Activated T-helper 17 cell treated with anti-CD3 and anti-CD28 coated beads, Interleukin-2, amount 50 U/mL, for 72 hours (primary cell): ENCODE data around the gene INTS7. TPM values are rescaled to one million over a fixed set of nuclear protein-coding genes. Genes with fewer than 3 reads are reported as not detected.
"Not testable (repeated sequence)": the region's sequence is repeated elsewhere in the genome, so short reads cannot be mapped to it uniquely, and the experiment has no call there.

ENCODE experiments used
- ATAC-seq: fragments of 150-1000 bp; cut with Tn5 transposase; replicated peaks from 2 replicates; pipeline ENCODE4 v1.10.0; 2021; ENCODE audit warnings: mild to moderate bottlenecking, moderate library complexity
- H3K27ac Mint-ChIP-seq: one replicate; pipeline ENCODE4 v1.8.0; 2022; ENCODE audit warnings: mixed read lengths
- H3K27me3 Mint-ChIP-seq: one replicate; pipeline ENCODE4 v1.8.0; 2022; ENCODE audit warnings: mixed read lengths
- H3K36me3 Mint-ChIP-seq: one replicate; pipeline ENCODE4 v1.8.0; 2022; ENCODE audit warnings: low read depth, mild to moderate bottlenecking, mixed read lengths
- H3K4me1 Mint-ChIP-seq: one replicate; pipeline ENCODE4 v1.8.0; 2022; ENCODE audit warnings: mixed read lengths
- H3K4me3 Mint-ChIP-seq: one replicate; pipeline ENCODE4 v1.8.0; 2022; ENCODE audit warnings: mild to moderate bottlenecking, mixed read lengths
- H3K9me3 Mint-ChIP-seq: one replicate; pipeline ENCODE4 v1.8.0; 2022; ENCODE audit warnings: mixed read lengths
- total RNA-seq, 2 donors: library from RNA; stranded (reverse); gene quantifications; one replicate each; pipeline ENCODE4 v1.2.3, GENCODE V29; 2022

The INTS7 gene
- total RNA-seq, 2 donors from 2014 or later, result 22.8 to 40.2 TPM

GRCh38 chr1:211973541-211973940, 61.8 kb downstream of the INTS7 start:
- no peaks in the 10 kb centered on the region for H3K4me1 Mint-ChIP-seq
- no peak for ATAC-seq
- no peak overlapping the region for H3K27ac Mint-ChIP-seq
- H3K9me3 Mint-ChIP-seq, result no peaks in the 10 kb centered on the region
- H3K4me3 Mint-ChIP-seq, result no peak overlapping the region
- no peaks in the 10 kb centered on the region for H3K27me3 Mint-ChIP-seq
- H3K36me3 Mint-ChIP-seq, result peaks cover 74% of the 10 kb centered on the region

GRCh38 chr1:211968200-211968834, 67.0 kb downstream of the INTS7 start:
- no peak for ATAC-seq
- no peak overlapping the region for H3K4me3 Mint-ChIP-seq
- peaks cover 68% of the 10 kb centered on the region for H3K36me3 Mint-ChIP-seq
- H3K27me3 Mint-ChIP-seq, result no peaks in the 10 kb centered on the region
- no peaks in the 10 kb centered on the region for H3K9me3 Mint-ChIP-seq
- H3K27ac Mint-ChIP-seq, result no peak overlapping the region
- H3K4me1 Mint-ChIP-seq, result peaks cover 4% of the 10 kb centered on the region

GRCh38 chr1:211967704-211968103, 67.7 kb downstream of the INTS7 start:
- Mint-ChIP-seq H3K27me3 (no peaks in the 10 kb centered on the region), H3K36me3 (peaks cover 68% of the 10 kb centered on the region), H3K4me1 (peaks cover 4% of the 10 kb centered on the region), H3K9me3 (no peaks in the 10 kb centered on the region), H3K4me3 (no peak overlapping the region), H3K27ac (no peak overlapping the region)
- ATAC-seq, result no peak

- Mint-ChIP-seq H3K4me1 (peaks cover 4% of the 10 kb centered on the region), H3K27me3 (no peaks in the 10 kb centered on the region), H3K27ac (no peak overlapping the region), H3K4me3 (no peak overlapping the region), H3K36me3 (peaks cover 85% of the 10 kb centered on the region), H3K9me3 (no peaks in the 10 kb centered on the region)
- ATAC-seq, result no peak
Observed at GRCh38 chr1:211965108-211965805, 70.1 kb downstream of the INTS7 start.

GRCh38 chr1:211959680-211960079, 75.7 kb downstream of the INTS7 start:
- H3K27ac Mint-ChIP-seq, result no peak overlapping the region
- peaks cover 54% of the 10 kb centered on the region for H3K36me3 Mint-ChIP-seq
- H3K4me3 Mint-ChIP-seq, result no peak overlapping the region
- ATAC-seq, result no peak
- no peaks in the 10 kb centered on the region for H3K9me3 Mint-ChIP-seq
- H3K27me3 Mint-ChIP-seq, result no peaks in the 10 kb centered on the region
- H3K4me1 Mint-ChIP-seq, result no peaks in the 10 kb centered on the region

GRCh38 chr1:211959221-211959620, 76.1 kb downstream of the INTS7 start:
- H3K27ac Mint-ChIP-seq, result no peak overlapping the region
- no peaks in the 10 kb centered on the region for H3K27me3 Mint-ChIP-seq
- no peak overlapping the region for H3K4me3 Mint-ChIP-seq
- H3K9me3 Mint-ChIP-seq, result no peaks in the 10 kb centered on the region
- no peaks in the 10 kb centered on the region for H3K4me1 Mint-ChIP-seq
- H3K36me3 Mint-ChIP-seq, result peaks cover 50% of the 10 kb centered on the region
- ATAC-seq, result no peak

- not testable (repeated sequence) for H3K9me3 Mint-ChIP-seq, H3K4me1 Mint-ChIP-seq, ATAC-seq, H3K36me3 Mint-ChIP-seq, H3K27ac Mint-ChIP-seq, H3K4me3 Mint-ChIP-seq, H3K27me3 Mint-ChIP-seq
Observed at GRCh38 chr1:211954028-211954427, 81.3 kb downstream of the INTS7 start.

GRCh38 chr1:211953543-211953942, 81.8 kb downstream of the INTS7 start:
- H3K4me1 Mint-ChIP-seq, ATAC-seq, H3K27me3 Mint-ChIP-seq, H3K4me3 Mint-ChIP-seq, H3K27ac Mint-ChIP-seq, H3K9me3 Mint-ChIP-seq, H3K36me3 Mint-ChIP-seq: not testable (repeated sequence)

- no peak overlapping the region for H3K4me3 Mint-ChIP-seq
- H3K36me3 Mint-ChIP-seq, result no peaks in the 10 kb centered on the region
- H3K9me3 Mint-ChIP-seq, result no peaks in the 10 kb centered on the region
- peaks cover 5% of the 10 kb centered on the region for H3K4me1 Mint-ChIP-seq
- ATAC-seq, result no peak
- no peak overlapping the region for H3K27ac Mint-ChIP-seq
- H3K27me3 Mint-ChIP-seq, result no peaks in the 10 kb centered on the region
Observed at GRCh38 chr1:211952299-211952698, 83.1 kb downstream of the INTS7 start.

- Mint-ChIP-seq H3K4me3 (no peak overlapping the region), H3K27ac (peak overlapping the region; percentile 23), H3K4me1 (peaks cover 5% of the 10 kb centered on the region), H3K27me3 (no peaks in the 10 kb centered on the region), H3K9me3 (no peaks in the 10 kb centered on the region), H3K36me3 (no peaks in the 10 kb centered on the region)
- peak; percentile 59 for ATAC-seq
Observed at GRCh38 chr1:211951856-211952255, 83.5 kb downstream of the INTS7 start.

GRCh38 chr1:211948377-211948776, 87.0 kb downstream of the INTS7 start:
- Mint-ChIP-seq H3K9me3 (no peaks in the 10 kb centered on the region), H3K4me3 (no peak overlapping the region), H3K36me3 (peaks cover 21% of the 10 kb centered on the region), H3K4me1 (peaks cover 5% of the 10 kb centered on the region), H3K27me3 (no peaks in the 10 kb centered on the region), H3K27ac (no peak overlapping the region)
- no peak for ATAC-seq

- Mint-ChIP-seq H3K9me3 (no peaks in the 10 kb centered on the region), H3K4me1 (peaks cover 5% of the 10 kb centered on the region), H3K27me3 (no peaks in the 10 kb centered on the region), H3K4me3 (no peak overlapping the region), H3K27ac (no peak overlapping the region), H3K36me3 (peaks cover 27% of the 10 kb centered on the region)
- no peak for ATAC-seq
Observed at GRCh38 chr1:211947396-211948295, 87.7 kb downstream of the INTS7 start.

- no peak overlapping the region for H3K27ac Mint-ChIP-seq
- H3K4me3 Mint-ChIP-seq, result no peak overlapping the region
- no peaks in the 10 kb centered on the region for H3K27me3 Mint-ChIP-seq
- no peaks in the 10 kb centered on the region for H3K4me1 Mint-ChIP-seq
- ATAC-seq, result no peak
- H3K9me3 Mint-ChIP-seq, result no peaks in the 10 kb centered on the region
- peaks cover 52% of the 10 kb centered on the region for H3K36me3 Mint-ChIP-seq
Observed at GRCh38 chr1:211944733-211945500, 90.4 kb downstream of the INTS7 start.

- no peak overlapping the region for H3K4me3 Mint-ChIP-seq
- H3K9me3 Mint-ChIP-seq, result no peaks in the 10 kb centered on the region
- peaks cover 55% of the 10 kb centered on the region for H3K36me3 Mint-ChIP-seq
- no peaks in the 10 kb centered on the region for H3K27me3 Mint-ChIP-seq
- ATAC-seq, result no peak
- H3K27ac Mint-ChIP-seq, result no peak overlapping the region
- no peaks in the 10 kb centered on the region for H3K4me1 Mint-ChIP-seq
Observed at GRCh38 chr1:211942583-211942982, 92.8 kb downstream of the INTS7 start.
